Measurements from ENCODE around the gene FANCI.

The FANCI gene

GRCh38 chr15:89217686-89218376 is 25.9 kb upstream of the FANCI start:
- H3K4me3 ChIP-seq (ENCODE audit: low read depth, low read length) = no peak overlapping the region
- TF ChIP-seq, protein P1, sequence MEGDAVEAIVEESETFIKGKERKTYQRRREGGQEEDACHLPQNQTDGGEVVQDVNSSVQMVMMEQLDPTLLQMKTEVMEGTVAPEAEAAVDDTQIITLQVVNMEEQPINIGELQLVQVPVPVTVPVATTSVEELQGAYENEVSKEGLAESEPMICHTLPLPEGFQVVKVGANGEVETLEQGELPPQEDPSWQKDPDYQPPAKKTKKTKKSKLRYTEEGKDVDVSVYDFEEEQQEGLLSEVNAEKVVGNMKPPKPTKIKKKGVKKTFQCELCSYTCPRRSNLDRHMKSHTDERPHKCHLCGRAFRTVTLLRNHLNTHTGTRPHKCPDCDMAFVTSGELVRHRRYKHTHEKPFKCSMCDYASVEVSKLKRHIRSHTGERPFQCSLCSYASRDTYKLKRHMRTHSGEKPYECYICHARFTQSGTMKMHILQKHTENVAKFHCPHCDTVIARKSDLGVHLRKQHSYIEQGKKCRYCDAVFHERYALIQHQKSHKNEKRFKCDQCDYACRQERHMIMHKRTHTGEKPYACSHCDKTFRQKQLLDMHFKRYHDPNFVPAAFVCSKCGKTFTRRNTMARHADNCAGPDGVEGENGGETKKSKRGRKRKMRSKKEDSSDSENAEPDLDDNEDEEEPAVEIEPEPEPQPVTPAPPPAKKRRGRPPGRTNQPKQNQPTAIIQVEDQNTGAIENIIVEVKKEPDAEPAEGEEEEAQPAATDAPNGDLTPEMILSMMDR (IDR thresholded peaks at IDR 0.05; ENCODE audit: control insufficient read depth, extremely low read depth, insufficient read depth) = no peak
- DNase-seq (ENCODE audit: low read depth) = no peak

DNA sequence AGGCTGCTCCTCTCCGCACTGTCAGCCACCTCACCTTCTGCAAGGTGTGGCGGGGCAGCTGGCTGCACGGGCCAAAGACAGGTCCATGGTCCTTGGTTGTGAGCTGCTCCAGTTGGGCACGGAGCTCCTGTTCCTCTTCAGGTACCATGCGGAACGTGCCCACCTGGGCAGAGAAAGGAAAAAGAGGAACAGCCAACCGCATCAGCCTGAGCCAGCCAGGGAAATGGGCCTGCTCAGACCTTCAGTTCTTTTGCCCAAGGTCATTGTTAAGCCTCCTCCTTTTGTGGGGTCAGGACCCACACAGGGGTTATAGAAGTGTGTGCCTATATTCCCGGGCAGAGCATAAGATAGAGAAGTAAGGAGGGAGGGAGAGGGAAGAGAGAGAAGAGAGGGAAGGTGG is 25.2 kb upstream of the FANCI start:
- H3K4me3 ChIP-seq (ENCODE audit: low read depth, low read length) = no peak overlapping the region
- TF ChIP-seq, protein P1 (IDR thresholded peaks at IDR 0.05; ENCODE audit: control insufficient read depth, extremely low read depth, insufficient read depth) = no peak
- no peak for DNase-seq (ENCODE audit: low read depth)

DNA sequence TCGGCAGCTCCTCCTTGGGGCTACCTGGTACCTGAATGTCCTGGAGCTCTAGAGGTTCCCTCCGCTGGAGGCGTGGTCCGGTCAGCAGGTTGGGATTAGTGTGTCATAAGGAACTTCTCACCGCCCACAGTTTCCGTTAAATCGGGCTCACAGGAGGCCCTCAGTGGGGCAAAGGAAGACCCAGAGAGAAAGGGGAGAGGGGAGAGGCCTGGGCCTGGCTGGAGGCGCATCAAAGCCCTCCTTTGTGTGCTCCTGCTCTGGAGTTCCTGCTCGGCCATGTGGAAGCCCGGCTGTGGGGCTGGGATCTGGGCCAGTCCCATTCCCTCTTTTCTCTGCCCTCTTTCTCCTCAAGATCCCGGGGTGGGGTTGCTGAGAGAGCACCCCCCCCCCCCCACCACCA is 22.2 kb upstream of the FANCI start, which contains the start of gene RLBP1:
RLBP1 (minus strand) TSS at position 37 of the 400 bp plus-strand sequence. CDS start 2,604 bp downstream, outside the sequence.
- no peak for DNase-seq (ENCODE audit: low read depth)
- no peak within 1 kb of the TSS for H3K4me3 ChIP-seq (ENCODE audit: low read depth, low read length)
- TF ChIP-seq, protein P1 (IDR thresholded peaks at IDR 0.05; ENCODE audit: control insufficient read depth, extremely low read depth, insufficient read depth) = no peak

GRCh38 chr15:89225588-89225987 is 18.2 kb upstream of the FANCI start:
- DNase-seq (ENCODE audit: low read depth) = no peak
- TF ChIP-seq, protein P1 (IDR thresholded peaks at IDR 0.05; ENCODE audit: control insufficient read depth, extremely low read depth, insufficient read depth) = no peak
- H3K4me3 ChIP-seq (ENCODE audit: low read depth, low read length) = no peak overlapping the region

- DNase-seq (ENCODE audit: low read depth) = no peak
- TF ChIP-seq, protein P1 (IDR thresholded peaks at IDR 0.05; ENCODE audit: control insufficient read depth, extremely low read depth, insufficient read depth) = no peak
- H3K4me3 ChIP-seq (ENCODE audit: low read depth, low read length) = no peak overlapping the region
Observed at GRCh38 chr15:89226359-89227221, 17.2 kb upstream of the FANCI start.

DNA sequence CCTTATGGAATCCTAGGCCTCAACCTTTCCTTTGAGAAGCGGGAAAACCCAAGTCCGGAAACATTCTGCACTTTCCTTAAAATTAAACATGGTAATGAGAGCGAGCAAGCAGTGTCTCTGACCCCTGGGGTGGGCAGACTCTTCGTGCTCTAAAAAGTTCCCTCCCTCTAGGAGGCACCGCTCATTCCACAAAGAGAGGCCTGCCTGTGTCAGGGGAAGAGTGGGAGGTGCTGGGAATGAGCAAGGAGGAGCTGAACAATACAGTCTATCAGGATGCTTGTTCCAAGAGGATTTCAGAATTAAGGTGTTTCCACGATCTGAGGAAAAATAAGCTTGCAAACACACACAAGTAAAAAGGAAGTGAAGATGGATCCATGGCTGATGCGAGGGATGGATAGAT is 16.4 kb upstream of the FANCI start:
- no peak overlapping the region for H3K4me3 ChIP-seq (ENCODE audit: low read depth, low read length)
- DNase-seq (ENCODE audit: low read depth) = no peak
- TF ChIP-seq, protein P1 (IDR thresholded peaks at IDR 0.05; ENCODE audit: control insufficient read depth, extremely low read depth, insufficient read depth) = no peak

Measured in LNCaP clone FGC (cell line).